ENCODE data around the gene CHRNA4. TPM values are rescaled to one million over a fixed set of nuclear protein-coding genes. Genes with fewer than 3 reads are reported as not detected.

Gene CHRNA4
- not detected in 2 replicates for total RNA-seq

GRCh38 chr20:63360850-63361518 lies at the start of gene CHRNA4:
CHRNA4 (minus strand) TSS chr20:63361349; CDS start chr20:63361165, 184 bp downstream.
- DNase-seq (ENCODE audit: low read depth): no peak
- TF ChIP-seq, protein P1, sequence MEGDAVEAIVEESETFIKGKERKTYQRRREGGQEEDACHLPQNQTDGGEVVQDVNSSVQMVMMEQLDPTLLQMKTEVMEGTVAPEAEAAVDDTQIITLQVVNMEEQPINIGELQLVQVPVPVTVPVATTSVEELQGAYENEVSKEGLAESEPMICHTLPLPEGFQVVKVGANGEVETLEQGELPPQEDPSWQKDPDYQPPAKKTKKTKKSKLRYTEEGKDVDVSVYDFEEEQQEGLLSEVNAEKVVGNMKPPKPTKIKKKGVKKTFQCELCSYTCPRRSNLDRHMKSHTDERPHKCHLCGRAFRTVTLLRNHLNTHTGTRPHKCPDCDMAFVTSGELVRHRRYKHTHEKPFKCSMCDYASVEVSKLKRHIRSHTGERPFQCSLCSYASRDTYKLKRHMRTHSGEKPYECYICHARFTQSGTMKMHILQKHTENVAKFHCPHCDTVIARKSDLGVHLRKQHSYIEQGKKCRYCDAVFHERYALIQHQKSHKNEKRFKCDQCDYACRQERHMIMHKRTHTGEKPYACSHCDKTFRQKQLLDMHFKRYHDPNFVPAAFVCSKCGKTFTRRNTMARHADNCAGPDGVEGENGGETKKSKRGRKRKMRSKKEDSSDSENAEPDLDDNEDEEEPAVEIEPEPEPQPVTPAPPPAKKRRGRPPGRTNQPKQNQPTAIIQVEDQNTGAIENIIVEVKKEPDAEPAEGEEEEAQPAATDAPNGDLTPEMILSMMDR (conservative IDR thresholded peaks at IDR 0.05; ENCODE audit: low read depth, low read length): no peak
- H3K4me3 ChIP-seq (ENCODE audit: low read depth, low read length): no peak within 1 kb of the TSS

DNA sequence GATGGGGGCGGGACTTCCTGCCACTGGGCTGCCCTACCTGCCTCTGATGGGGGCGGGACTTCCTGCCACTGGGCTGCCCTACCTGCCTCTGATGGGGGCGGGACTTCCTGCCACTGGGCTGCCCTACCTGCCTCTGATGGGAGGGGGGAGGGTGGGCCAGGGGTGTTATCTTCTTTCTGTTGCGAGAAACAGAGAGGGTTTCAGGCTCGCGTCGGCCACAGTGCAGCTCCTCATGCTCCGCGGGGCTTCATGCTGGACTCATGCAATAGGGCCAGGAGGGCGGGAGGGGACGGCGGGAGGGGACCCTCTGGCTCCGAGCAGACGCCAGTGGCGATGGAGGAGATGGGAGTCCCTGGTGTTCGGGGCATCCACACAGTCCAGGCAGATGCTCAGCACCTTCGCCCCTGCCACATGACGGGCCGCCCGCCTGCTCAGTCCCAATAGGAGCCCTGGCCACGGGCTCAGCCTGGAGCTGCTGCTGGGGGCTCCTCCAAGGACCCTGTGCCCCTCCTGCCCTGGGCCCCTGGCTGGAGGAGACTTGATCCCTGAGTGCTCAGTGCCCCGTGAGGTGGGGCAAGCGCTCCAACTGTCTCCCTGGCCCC lies 48.8 kb upstream of the CHRNA4 start:
- DNase-seq (ENCODE audit: low read depth): no peak
- no peak overlapping the region for H3K4me3 ChIP-seq (ENCODE audit: low read depth, low read length)
- TF ChIP-seq, protein P1 (conservative IDR thresholded peaks at IDR 0.05; ENCODE audit: low read depth, low read length): no peak

DNA sequence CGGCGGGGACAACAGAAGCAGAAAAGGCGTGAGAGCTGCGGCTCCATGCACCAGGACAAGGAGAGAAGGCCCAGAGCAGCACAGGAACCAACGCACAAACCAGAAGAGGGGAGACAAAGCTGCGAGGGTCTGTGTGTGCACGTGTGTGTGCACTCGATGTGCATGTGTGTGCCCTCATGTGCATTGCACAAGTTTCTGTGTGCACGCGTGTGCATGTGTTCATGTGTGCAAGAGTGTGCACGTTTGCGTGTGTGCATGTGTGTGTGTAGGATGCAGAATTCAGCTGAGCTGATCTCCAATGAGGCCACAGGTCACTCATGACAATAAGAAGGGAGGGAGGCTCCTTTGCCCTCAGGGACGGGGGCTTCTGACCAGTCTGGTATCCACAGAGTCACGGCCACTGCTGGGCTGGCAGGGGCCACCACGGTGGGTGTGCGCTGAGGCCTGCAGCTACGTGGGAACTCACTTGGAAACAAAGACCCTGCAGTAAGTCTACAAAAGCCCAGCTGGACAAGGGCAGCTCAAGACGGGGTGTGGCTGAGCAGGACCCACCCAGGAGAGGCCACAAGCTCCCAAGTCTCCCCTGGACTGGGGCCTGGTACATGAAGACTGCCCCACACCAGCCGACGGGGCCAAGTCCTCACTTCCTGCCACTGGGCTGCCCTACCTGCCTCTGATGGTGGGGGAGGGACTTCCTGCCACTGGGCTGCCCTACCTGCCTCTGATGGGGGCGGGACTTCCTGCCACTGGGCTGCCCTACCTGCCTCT lies 48.1 kb upstream of the CHRNA4 start:
- H3K4me3 ChIP-seq (ENCODE audit: low read depth, low read length): no peak overlapping the region
- no peak for DNase-seq (ENCODE audit: low read depth)
- TF ChIP-seq, protein P1 (conservative IDR thresholded peaks at IDR 0.05; ENCODE audit: low read depth, low read length): no peak

- no peak for DNase-seq (ENCODE audit: low read depth)
- H3K4me3 ChIP-seq (ENCODE audit: low read depth, low read length): no peak overlapping the region
- TF ChIP-seq, protein P1 (conservative IDR thresholded peaks at IDR 0.05; ENCODE audit: low read depth, low read length): no peak
These were observed 47.5 kb upstream of the CHRNA4 start for GRCh38 chr20:63408684-63409046.

DNA sequence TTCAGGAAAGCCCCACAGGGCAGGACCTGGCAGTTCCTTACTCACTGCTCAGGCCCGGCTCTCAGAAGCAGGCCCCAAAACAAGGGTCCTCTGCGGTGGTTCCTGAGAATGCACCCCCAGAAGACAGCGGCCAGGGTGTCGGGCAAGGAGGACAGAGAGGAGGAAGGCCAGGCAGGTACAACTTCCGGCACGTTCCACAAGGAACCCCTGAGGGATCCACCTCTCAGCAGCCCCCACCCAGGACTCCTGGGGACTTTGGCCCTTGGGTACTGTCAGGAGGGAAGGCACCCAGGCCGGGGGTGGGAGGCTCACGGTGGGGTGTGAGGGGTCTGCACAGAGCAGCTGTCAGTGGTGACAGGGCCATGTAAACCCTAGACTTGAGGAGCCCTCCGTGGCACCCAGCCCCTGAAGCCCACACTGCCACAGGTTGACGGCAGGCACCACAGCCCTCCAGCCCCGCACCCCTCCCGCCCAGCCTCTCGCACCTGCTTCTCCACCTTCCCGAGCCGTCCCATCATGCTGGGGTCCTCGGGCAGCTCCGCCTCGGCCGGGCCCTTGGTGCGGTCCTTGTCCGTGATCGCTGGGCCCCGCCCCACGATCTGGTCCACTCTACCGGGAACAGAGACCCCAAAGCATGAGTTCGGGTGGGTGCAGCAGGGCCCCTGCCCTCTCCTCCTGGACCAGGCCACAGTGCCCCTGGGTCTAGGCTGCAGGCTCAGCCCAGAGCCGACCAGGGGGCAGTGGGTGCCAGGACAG lies 47.0 kb upstream of the CHRNA4 start:
- TF ChIP-seq, protein P1 (conservative IDR thresholded peaks at IDR 0.05; ENCODE audit: low read depth, low read length): no peak
- DNase-seq (ENCODE audit: low read depth): no peak
- no peak overlapping the region for H3K4me3 ChIP-seq (ENCODE audit: low read depth, low read length)

- no peak for DNase-seq (ENCODE audit: low read depth)
- TF ChIP-seq, protein P1 (conservative IDR thresholded peaks at IDR 0.05; ENCODE audit: low read depth, low read length): no peak
- H3K4me3 ChIP-seq (ENCODE audit: low read depth, low read length): no peak overlapping the region
These were observed 45.6 kb upstream of the CHRNA4 start for GRCh38 chr20:63406617-63407245.
